B cell (primary cell): Measurements from ENCODE around the gene RILPL1.
"Not testable (repeated sequence)": the region's sequence is repeated elsewhere in the genome, so short reads cannot be mapped to it uniquely, and the experiment has no call there.

Experiments
- EZH2 ChIP-seq: IDR thresholded peaks from 2 replicates; pipeline ENCODE4 v1.6.1; 2012; ENCODE audit warnings: borderline replicate concordance, low read depth, mild to moderate bottlenecking, moderate library complexity, low read length; ENCODE audit not compliant: insufficient read depth, poor library complexity, severe bottlenecking
- TF ChIP-seq, protein P1 (sequence below): fragments of 200-600 bp; IDR thresholded peaks from one replicate; pipeline ENCODE4 v1.8.0; 2022; ENCODE audit warnings: antibody characterized with exemption, mild to moderate bottlenecking

DNA sequence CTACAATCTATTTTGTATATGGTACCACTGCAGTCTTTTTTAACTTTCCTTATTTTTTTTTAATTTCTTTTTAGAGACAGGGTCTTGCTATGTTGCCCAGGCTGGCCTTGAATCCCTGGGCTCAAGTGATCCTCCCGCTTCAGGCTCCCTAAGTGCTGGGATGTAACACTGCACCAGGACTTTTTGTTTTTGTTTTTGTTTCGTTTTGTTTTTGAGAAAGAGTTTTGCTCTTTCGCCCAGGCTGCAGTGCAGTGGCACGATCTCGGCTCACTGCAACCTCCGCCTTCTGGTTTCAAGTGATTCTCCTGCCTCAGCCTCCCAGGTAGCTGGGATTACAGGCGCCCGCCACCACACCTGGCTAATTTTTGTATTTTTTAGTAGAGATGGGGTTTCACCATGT, 104.4 kb downstream of the RILPL1 start:
- not testable (repeated sequence) for TF ChIP-seq EZH2
- TF ChIP-seq, protein P1, sequence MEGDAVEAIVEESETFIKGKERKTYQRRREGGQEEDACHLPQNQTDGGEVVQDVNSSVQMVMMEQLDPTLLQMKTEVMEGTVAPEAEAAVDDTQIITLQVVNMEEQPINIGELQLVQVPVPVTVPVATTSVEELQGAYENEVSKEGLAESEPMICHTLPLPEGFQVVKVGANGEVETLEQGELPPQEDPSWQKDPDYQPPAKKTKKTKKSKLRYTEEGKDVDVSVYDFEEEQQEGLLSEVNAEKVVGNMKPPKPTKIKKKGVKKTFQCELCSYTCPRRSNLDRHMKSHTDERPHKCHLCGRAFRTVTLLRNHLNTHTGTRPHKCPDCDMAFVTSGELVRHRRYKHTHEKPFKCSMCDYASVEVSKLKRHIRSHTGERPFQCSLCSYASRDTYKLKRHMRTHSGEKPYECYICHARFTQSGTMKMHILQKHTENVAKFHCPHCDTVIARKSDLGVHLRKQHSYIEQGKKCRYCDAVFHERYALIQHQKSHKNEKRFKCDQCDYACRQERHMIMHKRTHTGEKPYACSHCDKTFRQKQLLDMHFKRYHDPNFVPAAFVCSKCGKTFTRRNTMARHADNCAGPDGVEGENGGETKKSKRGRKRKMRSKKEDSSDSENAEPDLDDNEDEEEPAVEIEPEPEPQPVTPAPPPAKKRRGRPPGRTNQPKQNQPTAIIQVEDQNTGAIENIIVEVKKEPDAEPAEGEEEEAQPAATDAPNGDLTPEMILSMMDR = not testable (repeated sequence)
